NCI-H2029 (cell line): Measurements from ENCODE around the gene LCP1.
A peak's percentile ranks its signal among the peaks of the same experiment; 100 is the strongest.
"Not testable (repeated sequence)": the region's sequence is repeated elsewhere in the genome, so short reads cannot be mapped to it uniquely, and the experiment has no call there.

Experiments used
- DNase-seq: peaks from one replicate; lab custom pipeline; 2025; lab: John Stamatoyannopoulos, UW

Gene LCP1, protein sequence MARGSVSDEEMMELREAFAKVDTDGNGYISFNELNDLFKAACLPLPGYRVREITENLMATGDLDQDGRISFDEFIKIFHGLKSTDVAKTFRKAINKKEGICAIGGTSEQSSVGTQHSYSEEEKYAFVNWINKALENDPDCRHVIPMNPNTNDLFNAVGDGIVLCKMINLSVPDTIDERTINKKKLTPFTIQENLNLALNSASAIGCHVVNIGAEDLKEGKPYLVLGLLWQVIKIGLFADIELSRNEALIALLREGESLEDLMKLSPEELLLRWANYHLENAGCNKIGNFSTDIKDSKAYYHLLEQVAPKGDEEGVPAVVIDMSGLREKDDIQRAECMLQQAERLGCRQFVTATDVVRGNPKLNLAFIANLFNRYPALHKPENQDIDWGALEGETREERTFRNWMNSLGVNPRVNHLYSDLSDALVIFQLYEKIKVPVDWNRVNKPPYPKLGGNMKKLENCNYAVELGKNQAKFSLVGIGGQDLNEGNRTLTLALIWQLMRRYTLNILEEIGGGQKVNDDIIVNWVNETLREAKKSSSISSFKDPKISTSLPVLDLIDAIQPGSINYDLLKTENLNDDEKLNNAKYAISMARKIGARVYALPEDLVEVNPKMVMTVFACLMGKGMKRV

DNA sequence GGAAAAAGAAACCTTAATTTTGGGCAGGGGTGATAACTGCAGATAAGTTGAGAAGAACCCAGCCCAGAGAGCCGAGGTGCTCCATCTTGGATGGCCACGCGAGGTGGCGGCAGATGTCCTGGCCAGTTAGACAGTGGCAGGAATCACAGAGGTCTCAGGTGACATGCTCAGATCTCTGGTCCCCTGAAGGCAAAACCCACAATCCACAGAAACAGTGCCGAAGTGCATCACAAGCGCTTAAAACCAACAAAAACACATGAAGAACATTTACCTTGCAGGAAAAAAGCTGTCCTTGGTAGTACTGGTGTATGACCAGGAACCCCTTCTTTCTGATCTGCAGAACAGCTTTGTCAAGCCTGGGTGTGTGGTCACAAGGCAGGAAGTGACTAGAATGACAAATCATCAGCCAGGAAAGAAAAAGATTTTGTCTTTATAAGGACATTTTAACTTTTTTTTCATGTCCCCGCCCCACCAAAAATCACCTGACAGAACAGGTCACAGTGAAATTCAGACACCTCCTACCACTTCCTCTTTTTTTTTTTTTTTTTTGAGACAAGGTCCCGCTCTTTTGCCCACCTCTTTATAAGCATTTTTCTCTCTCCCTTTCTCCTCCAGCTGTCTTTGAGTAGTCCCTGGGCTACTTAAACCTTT is at the start of gene LCP1:
TSS of gene LCP1 (minus strand) at position 338 of the 651 bp plus-strand sequence. CDS start 22,515 bp downstream, outside the sequence.
- peak; percentile 51 for DNase-seq

DNA sequence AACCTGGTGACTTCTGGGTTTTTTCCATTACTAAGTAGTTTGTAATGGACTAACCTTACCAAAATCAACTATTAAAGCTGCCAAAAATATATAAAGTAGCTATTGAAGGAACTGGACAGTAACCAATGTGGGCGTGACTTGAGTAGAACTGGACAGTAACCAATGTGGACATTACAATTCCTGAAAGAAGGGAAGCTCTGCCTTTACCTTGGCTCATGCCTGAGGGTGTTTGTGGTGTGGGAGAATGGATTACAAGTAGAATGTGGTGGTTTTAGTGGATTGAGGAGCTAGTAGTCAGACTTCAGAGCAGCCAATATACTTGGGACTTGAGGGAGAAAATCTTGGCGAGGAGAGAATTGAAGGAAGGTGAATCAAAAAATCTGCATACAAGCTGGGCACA is 47.3 kb upstream of the LCP1 start:
- no peak for DNase-seq

DNA sequence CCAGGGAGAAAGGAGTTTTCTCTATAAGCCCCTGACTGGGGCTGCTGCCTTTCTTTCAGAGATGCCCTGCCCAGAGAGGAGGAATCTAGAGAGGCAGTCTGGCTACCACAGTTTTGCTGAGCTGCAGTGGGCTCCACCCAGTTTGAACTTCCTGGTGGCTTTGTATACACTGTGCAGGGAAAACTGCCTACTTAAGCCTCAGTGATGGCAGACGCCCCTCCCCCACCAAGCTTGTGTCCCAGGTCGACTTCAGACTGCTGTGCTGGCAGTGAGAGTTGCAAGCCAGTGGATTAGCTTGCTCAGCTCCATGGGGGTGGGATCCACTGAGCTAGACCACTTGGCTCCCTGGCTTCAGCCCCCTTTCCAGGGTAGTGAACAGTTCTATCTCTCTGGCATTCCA is 38.3 kb upstream of the LCP1 start:
- peak; percentile 3 for DNase-seq

DNA sequence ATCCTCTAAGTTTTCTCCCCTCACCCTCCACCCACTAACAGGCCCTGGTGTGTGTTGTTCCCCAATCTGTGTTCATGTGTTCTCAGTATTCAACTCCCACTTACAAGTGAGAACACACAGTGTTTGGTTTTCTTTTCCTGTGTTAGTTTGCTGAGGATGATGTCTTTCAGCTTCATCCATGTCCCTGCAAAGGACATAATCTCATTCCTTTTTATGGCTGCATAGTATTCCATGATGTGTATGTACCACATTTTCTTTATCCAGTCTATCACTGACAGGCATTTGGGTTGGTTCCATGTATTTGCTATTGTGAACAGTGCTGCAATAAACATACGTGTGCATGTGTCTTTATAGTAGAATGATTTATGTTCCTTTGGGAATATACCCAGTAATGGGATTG is 32.8 kb upstream of the LCP1 start:
- not testable (repeated sequence) for DNase-seq

DNA sequence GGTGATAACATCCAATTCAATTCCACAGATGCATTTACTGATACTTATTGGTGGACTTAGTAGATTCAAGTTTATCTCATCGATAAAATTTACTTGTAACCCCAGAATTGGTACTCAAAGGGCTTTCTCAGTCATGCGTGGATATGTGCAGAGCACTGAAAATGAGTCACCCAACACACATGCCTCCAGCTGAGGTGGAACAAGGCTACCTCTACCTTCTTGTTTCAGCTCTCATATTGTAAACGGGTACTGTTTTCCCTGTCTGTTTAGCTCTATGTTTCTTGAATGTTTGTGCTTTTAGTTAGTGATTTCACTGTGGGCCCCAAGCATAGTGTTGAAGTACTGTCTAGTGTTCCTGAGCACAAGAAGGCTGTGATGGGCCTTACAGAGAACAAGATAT is 31.3 kb upstream of the LCP1 start:
- DNase-seq: no peak

DNA sequence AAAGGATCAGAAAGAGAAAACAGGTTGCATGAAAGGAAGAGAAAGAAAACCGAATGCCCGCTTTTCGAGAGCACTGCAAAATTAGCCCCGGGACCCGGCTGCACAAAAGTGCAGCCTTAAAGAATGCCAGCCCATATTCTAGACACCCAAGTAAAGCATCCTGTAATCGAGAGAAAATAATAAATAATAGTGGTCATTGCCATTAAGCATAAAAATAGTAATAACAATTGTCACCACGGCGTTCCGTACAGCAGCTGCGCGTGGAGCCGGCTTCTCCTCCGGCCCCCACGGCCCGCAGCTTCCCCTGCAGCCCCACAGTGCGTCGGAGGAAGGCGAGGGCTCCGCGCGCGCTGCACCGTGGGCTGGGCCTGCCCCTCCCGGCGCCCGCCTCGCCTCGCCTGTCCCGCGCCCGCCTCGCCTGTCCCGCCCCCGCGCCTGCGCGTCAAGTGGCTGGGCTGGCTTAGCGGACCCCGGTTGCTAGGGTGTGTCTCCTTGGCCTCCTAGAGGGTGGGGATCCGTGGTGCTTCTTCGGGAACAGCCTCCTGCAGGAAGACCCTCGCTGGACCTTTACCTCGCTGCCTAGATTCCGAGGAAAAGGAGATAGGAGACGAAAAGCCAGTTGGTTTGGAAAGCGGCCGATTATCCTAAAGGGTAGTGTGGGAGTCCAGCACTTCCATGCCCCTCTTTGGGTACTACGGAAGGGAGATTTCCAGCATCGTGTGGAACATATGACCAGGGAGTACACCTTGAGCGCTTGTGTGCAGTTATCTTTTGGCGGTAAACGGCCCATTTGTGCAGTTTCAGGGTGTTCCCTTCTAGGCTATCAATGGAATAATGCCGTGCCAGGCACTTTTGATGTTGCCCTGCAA is 29.7 kb upstream of the LCP1 start, which contains the start of gene LRRC63:
TSS of gene LRRC63 (plus strand) at position 446 of the 869 bp plus-strand sequence. CDS start 1,107 bp downstream, outside the sequence.
- DNase-seq: peak; percentile 11

DNA sequence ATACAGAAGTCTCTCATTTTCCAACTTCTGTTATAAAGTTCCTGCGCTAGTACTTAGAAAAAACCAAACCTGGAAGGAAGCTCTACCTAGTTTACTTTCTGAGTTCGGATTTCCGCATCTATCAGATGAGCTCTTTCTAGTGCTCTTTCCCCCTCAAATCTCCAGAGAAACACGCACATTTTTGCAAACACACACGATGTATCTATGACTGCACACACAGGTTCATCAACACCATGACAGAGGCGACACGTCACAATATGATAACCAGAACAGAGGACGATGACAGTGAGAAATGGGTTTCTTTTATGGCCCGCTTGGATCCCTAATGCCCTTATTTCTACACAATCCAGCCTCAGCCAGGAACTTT is 29.1 kb upstream of the LCP1 start:
- peak; percentile 26 for DNase-seq

DNA sequence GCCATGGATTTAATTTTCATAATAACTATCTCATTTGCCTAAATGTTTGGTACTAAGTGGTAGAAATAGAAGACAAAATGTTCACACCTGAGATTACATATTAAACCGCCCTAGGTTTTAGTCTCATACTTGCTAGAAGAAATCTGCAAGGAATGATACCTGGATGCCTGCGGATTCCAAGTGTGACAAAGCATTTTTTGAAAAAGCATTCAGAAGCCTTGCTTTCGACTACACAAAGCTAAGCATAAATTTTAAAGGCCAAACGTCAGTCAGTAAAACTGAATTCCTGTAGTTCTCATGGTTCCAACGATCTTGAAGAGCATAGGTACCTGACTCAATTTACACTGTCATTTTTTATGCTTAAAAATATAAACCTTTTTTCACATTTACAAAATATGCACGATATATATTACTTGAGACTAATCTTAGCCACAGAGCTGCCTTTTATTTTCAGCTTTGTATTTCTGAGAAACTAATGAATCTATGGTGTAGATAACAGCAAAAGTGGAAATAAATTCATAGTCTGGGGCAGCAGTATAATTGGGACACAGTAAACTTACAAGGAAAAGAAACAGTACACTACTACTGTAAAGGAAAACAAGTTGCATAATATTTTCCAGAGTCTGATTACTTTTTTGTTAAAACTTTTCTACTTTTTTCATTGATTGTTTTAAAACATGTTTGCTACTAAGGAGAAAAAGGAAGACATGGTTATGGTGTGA is 28.5 kb upstream of the LCP1 start:
- no peak for DNase-seq

DNA sequence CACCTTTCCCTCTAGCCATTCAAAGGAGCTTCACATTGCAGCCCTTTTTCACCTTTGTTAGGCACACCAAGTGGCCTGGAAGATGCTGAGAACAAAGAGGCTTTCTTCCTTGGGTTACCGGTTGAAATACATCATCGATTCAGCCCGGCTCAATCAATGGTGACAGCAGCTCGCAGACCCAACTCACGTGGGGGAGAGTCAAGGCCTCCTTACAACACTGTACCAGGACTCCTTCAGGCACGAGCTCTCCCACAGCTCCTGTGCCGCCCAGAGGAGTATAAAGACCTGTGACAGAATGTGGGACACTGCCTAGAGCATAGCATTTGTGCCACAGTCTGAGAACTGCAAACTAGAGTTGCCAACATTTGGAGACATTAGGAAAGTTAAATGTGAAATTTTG is 25.9 kb upstream of the LCP1 start:
- no peak for DNase-seq

DNA sequence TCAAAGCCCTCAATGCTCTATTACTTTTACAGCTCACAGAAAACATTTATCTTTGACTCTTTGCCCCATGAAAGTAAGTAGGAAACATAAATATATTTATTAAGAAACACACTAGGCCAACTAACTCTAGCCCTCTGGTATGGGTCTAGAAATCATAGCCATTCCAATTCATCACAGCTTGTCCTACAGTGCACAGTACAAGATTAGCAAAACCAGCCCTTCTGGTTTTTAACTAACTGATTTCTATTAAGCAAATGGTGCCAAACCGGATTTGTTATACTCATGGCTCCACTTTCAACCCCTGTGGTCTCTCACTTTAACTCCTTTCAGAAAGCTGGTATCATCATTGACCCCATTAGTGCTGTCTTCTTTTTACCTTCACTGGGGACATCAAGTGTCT is 24.2 kb upstream of the LCP1 start:
- no peak for DNase-seq

DNA sequence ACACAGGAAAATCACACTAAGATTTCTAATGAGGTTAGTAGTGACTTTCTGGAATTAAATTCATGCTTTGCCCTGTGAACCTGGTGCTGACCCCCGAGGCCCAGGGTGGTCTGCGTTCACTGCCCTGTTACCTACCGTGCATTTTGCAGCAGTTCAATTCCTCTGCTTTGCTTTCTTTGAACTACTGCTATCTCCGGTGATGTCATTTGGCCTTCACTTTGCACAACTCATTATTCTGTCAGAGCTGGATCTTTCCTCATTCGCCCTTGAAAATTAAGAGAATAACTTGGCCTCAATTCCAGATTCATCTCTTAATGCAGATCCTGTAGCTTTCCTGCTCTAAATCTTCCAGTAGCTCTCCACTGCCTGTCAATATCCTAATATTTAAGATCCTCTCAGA is 21.0 kb upstream of the LCP1 start:
- no peak for DNase-seq

DNA sequence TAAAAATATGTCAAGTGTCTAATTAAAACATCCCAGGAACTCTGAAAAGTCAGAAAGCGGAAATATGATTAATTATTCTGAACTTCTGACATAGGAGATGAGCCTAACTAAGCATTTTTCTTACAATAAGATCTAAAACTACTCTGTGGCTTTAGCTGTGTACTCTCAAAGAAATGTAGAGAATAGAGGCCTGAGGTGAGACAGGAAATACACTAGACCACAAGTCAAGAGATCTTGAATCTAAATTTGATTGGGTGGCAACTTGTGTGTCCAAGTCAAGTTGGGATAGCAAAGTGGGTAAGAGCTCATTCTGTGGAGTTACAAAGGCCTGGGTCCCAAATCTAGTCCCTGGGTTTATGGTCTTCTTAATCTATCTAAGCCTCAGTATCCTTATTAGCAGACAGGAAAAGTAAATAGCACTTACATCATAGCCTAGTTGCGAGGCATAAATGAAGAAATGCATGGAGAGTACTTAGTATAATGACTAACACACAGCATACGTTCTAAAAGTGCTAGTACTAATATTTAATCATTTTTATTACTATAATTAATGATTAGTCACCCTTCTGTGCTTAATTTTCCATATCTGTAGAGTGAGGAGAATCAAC is 20.3 kb upstream of the LCP1 start:
- no peak for DNase-seq

DNA sequence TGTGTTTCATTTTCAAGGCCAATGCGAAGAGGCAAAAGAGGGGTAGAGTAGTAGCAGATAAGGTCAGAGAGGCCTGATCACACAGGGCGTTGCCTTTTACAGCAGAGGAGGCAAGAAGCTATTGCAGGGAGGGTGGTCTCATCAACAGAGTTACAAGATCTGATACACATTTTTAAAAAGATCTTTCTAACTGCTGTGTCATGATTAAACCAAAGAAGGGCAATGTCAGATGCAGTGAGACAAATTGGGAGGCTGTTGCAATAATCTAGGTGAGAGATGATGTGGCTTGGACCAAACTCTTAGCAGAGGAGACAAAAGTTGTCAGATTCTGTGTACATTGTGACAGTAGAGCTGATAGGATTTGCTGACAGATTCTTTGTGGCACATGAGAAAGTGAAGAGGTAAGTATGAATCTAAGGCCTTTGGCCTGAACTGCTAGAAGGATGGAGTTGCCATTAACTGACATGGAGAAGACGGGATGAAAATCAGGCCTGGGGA is 16.8 kb upstream of the LCP1 start:
- no peak for DNase-seq

DNA sequence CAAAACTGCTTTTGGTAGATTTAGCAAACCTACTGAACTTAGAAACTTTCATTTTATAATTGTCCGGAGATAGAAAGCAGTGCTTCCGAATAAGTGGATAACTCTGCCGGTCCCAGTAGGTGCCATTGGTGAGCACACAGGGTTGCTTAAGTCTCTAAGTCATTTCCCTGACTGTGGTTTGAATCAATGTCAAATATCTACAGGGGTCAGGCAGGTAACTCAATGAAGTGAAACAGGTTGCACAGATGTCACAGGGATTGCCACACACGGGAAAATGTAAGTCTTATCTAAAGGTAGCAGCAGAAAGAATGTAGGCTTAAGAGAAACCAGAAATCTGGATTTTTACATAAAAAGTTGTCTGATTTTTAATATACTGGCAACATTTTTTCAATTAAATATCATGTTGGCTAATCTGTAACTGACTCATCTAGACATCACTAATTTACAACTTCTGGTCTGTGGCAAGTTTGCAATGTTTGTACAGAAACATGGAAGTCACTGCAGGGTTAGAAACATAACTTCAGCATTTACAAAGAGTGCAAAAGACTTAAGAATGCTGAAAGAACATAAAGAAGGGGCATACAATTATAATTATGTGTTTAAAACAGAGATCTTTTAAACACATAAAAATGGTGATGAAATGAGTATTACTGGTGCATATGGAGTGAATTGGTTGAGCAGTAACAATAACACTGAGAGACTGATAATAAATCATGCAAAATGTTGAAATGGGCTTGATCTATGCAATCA is 15.5 kb upstream of the LCP1 start:
- no peak for DNase-seq

DNA sequence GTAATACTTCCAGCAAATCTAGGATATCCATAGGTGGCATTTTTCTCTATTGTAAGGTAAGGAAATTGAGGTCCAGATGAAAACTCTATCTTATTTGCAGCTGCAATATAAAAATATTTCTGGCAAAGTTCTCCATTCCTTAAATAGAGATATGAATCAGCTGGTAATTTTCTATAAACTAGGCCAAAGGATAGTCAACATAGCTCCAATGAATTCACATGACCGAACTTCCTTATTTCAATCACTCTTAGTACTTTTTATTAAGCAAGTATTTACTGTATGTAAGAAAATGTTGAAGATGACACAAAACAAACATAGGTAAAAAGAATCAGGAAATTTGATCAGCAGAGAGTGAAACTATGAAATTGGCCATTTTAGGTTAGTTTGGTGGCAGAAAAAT is 13.0 kb upstream of the LCP1 start:
- no peak for DNase-seq

DNA sequence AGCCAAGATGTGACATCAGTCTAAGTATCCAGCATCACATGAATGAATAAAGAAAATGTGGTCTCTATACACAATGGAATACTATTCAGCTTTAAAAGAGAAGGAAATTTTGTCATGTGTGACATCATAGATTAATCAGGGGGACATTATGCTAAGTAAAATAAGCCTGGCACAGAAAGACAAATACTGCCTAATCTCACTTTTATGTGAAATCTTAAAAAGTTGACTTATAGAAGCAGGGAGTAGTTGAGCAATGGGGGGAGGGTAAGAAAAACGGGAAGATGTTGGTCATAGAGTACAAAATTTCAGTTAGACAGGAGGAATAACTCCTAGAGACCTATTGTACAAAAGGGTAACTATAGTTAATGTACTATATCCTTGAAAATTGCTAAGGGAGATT is 10.4 kb upstream of the LCP1 start:
- DNase-seq: no peak

DNA sequence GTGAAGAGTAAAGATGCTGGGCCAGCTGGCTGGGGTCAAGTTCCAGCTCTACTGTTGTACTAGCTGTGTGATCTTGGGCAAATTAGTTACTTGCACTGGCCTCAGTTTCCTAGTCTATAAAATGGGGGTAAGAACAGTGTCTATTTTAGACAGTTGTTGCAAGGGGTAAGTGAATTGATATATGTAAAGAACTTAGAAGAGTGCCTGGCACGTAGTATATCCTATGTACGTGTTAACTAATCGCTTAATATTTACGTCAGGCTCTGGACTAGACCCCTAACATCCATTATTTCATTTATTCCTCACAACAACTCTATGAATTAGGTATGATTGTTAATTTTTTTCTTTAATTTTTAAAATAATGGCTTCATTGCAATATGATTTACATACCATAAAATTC is 3.7 kb upstream of the LCP1 start:
- no peak for DNase-seq

DNA sequence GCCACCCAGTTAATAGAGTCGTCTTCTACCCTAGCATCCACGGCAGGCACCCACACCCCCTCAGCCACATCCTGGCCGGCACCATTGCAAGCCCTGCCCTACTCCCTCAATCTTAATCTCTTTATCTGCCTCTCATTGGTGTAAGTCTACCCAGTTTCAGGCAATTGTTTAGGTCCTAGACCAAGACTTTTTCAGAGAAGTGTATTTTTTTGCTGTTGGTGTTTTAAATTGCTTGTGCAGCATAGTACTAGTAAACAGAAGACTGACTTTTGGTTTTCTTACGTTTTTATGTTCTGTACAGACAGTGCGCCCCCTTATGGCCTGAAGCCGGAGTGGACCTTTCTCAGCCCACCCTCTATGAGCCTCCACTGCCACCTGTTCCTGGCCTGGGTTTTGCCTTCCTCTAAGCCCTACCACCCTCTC is 2.3 kb upstream of the LCP1 start:
- DNase-seq: no peak

DNA sequence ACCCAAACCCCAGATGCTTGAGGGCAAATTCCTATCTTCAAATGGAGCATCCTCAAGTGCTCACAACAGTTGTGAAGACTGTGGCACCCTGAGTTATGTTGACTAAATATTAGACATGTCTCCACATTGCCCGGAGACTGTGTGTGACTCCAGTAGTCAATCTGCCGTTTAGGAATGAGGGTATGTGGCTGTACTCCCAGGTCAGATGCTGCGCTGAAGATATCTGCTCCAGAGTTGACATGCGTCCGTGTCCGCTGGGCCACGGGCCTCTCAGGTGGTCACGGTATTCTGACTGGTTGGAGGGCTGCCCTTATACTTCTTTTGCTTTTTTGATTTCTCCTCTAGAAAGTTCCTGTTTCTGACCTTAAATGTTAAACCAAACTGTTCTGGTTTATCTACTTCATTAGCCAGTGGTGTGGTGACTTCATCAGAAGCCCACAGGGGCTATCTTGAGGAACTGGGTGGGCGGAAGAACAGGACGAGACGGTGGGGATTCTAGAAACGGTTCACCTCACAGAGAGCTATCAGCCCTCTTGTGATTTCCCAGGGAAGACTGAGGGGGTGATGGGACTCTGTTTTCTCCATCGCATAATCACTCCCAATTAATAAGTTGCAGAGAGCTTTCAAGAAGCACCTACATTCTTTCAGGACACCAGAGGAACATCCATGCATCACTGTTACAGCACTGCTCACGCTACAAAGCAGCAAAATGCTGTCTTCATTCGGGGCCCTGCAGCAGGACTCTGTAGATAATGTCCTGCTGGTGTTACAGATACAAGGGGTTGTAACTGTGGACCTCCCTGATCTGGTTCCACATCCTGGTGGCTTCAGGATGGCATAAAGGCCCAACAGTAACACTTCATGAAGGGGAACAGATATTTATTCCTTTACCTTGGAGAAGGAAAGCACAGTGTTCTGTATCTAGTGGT is 1.3 kb upstream of the LCP1 start:
- DNase-seq: no peak
